Endothelial cell of umbilical vein (primary cell): ENCODE results near the gene SUN3.

Experiments
- CTCF ChIP-seq, 2 donors: IDR thresholded peaks; 1 replicate in 1 of 2; 2 replicates in 1 of 2; pipeline ENCODE4 v1.5.1; 2011; ENCODE audit warnings: low read length in 2 of 2, mild to moderate bottlenecking in 2 of 2, moderate library complexity in 2 of 2, control low read depth in 1 of 2, inconsistent platforms in 1 of 2, low read depth in 1 of 2; ENCODE audit not compliant: insufficient read depth in 1 of 2; ENCODE audit errors: extremely low read depth in 1 of 2
- EZH2 ChIP-seq: IDR thresholded peaks from 2 replicates; pipeline ENCODE4 v1.6.1; 2012; ENCODE audit warnings: borderline replicate concordance, low read depth, mild to moderate bottlenecking, moderate library complexity, low read length, inconsistent platforms; ENCODE audit not compliant: severe bottlenecking
- POLR2A ChIP-seq: IDR thresholded peaks from 2 replicates; pipeline ENCODE4 v1.6.1; 2012; ENCODE audit warnings: low read depth, mild to moderate bottlenecking, control low read depth, low read length
- POLR2AphosphoS5 ChIP-seq: IDR thresholded peaks from 2 replicates; pipeline ENCODE4 v1.6.1; 2012; ENCODE audit warnings: low read depth, mild to moderate bottlenecking, control low read depth, low read length, moderate library complexity; ENCODE audit not compliant: insufficient read depth
- TF ChIP-seq, protein P1 (sequence below): IDR thresholded peaks from 2 replicates; pipeline ENCODE4 v1.6.1; 2011; ENCODE audit not compliant: insufficient read depth, insufficient read length

- TF ChIP-seq CTCF (IDR thresholded peaks at IDR 0.05; ENCODE audit: extremely low read depth in 1 of 2, insufficient read depth in 1 of 2, low read depth in 1 of 2, low read length in 2 of 2) (no peak), POLR2A (no peak), EZH2 (no peak), POLR2AphosphoS5 (no peak)
- TF ChIP-seq, protein P1, sequence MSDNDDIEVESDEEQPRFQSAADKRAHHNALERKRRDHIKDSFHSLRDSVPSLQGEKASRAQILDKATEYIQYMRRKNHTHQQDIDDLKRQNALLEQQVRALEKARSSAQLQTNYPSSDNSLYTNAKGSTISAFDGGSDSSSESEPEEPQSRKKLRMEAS, result no peak
These were observed 30.8 kb upstream of the SUN3 start for GRCh38 chr7:48059706-48060105.
